H9 (cell line): ENCODE data around the gene NAE1. TPM values are rescaled to one million over a fixed set of nuclear protein-coding genes. Genes with fewer than 3 reads are reported as not detected.
A peak's percentile ranks its signal among the peaks of the same experiment; 100 is the strongest.

Experiments
- DNase-seq: peaks from one replicate; pipeline ENCODE4 v3.0.0-alpha.2; 2017
- H2AFZ ChIP-seq: one replicate; pipeline ENCODE4 v1.6.1; 2013; ENCODE audit warnings: mild to moderate bottlenecking, low read length, control low read depth, moderate library complexity
- H2AK5ac ChIP-seq: 2 replicates; pipeline ENCODE4 v1.6.1; 2013; ENCODE audit warnings: low read length, control low read depth, mixed read lengths; ENCODE audit not compliant: insufficient read length
- H2BK120ac ChIP-seq: one replicate; pipeline ENCODE4 v1.6.1; 2013; ENCODE audit warnings: low read depth, mild to moderate bottlenecking, low read length, control low read depth, inconsistent platforms; ENCODE audit not compliant: poor library complexity, severe bottlenecking
- H2BK12ac ChIP-seq: 2 replicates; pipeline ENCODE4 v1.6.1; 2013; ENCODE audit warnings: low read length, control low read depth, mixed read lengths, low read depth; ENCODE audit not compliant: insufficient read length
- H2BK15ac ChIP-seq: 2 replicates; pipeline ENCODE4 v1.6.1; 2013; ENCODE audit warnings: low read depth, low read length, control low read depth
- H2BK20ac ChIP-seq: one replicate; pipeline ENCODE4 v1.6.1; 2013; ENCODE audit warnings: low read depth, mild to moderate bottlenecking, low read length, control low read depth, inconsistent platforms; ENCODE audit not compliant: poor library complexity, severe bottlenecking
- H2BK5ac ChIP-seq: 2 replicates; pipeline ENCODE4 v1.6.1; 2013; ENCODE audit warnings: low read length, control low read depth, mixed read lengths; ENCODE audit not compliant: insufficient read length
- H3K14ac ChIP-seq: 2 replicates; pipeline ENCODE4 v1.6.1; 2013; ENCODE audit warnings: low read length, control low read depth; ENCODE audit not compliant: insufficient read depth
- H3K18ac ChIP-seq: 2 replicates; pipeline ENCODE4 v1.6.1; 2013; ENCODE audit warnings: low read depth, mild to moderate bottlenecking, mixed read lengths, low read length, control low read depth; ENCODE audit not compliant: insufficient read length
- H3K23ac ChIP-seq: 2 replicates; pipeline ENCODE4 v1.6.1; 2013; ENCODE audit warnings: low read length, control low read depth, mixed read lengths, low read depth; ENCODE audit not compliant: insufficient read length
- H3K23me2 ChIP-seq: 2 replicates; pipeline ENCODE4 v1.6.1; 2013; ENCODE audit warnings: low read depth, mild to moderate bottlenecking, mixed read lengths, low read length, control low read depth; ENCODE audit not compliant: insufficient read length, poor library complexity, severe bottlenecking
- H3K27ac ChIP-seq: 2 replicates; pipeline ENCODE4 v1.5.1; 2013; ENCODE audit warnings: low read length, control low read depth, mixed read lengths, low read depth; ENCODE audit not compliant: insufficient read length
- H3K27me3 ChIP-seq: 2 replicates; pipeline ENCODE4 v1.6.1; 2013; ENCODE audit warnings: low read length, control low read depth, inconsistent platforms; ENCODE audit not compliant: insufficient read depth
- H3K4ac ChIP-seq: 2 replicates; pipeline ENCODE4 v1.6.1; 2013; ENCODE audit warnings: low read depth, mild to moderate bottlenecking, control low read depth, inconsistent platforms, low read length, moderate library complexity
- H3K4me1 ChIP-seq: 2 replicates; pipeline ENCODE4 v1.6.1; 2013; ENCODE audit warnings: low read length, control low read depth, inconsistent platforms; ENCODE audit not compliant: insufficient read depth
- H3K4me2 ChIP-seq: 2 replicates; pipeline ENCODE4 v1.6.1; 2013; ENCODE audit warnings: low read length, control low read depth, mixed read lengths; ENCODE audit not compliant: insufficient read length, insufficient read depth
- H3K56ac ChIP-seq: 2 replicates; pipeline ENCODE4 v1.6.1; 2013; ENCODE audit warnings: low read depth, mild to moderate bottlenecking, mixed read lengths, low read length, control low read depth; ENCODE audit not compliant: insufficient read length
- H3K79me1 ChIP-seq: 2 replicates; pipeline ENCODE4 v1.6.1; 2013; ENCODE audit warnings: low read depth, mild to moderate bottlenecking, moderate library complexity, low read length, control low read depth, inconsistent platforms; ENCODE audit not compliant: insufficient read depth, poor library complexity, severe bottlenecking
- H3K79me2 ChIP-seq: 2 replicates; pipeline ENCODE4 v1.6.1; 2013; ENCODE audit warnings: low read length, control low read depth, inconsistent platforms; ENCODE audit not compliant: insufficient read depth
- H3K9ac ChIP-seq: 2 replicates; pipeline ENCODE4 v1.6.1; 2013; ENCODE audit warnings: low read length, control low read depth, mixed read lengths; ENCODE audit not compliant: insufficient read length; ENCODE audit errors: extremely low read depth
- H3K9me3 ChIP-seq: one replicate; pipeline ENCODE4 v1.6.1; 2013; ENCODE audit warnings: low read depth, low read length, inconsistent platforms; ENCODE audit not compliant: control insufficient read depth
- H3T11ph ChIP-seq: one replicate; pipeline ENCODE4 v1.6.1; 2013; ENCODE audit warnings: mild to moderate bottlenecking, low read length, control low read depth, inconsistent platforms
- H4K20me1 ChIP-seq: one replicate; pipeline ENCODE4 v1.6.1; 2013; ENCODE audit not compliant: control insufficient read depth, insufficient read length, insufficient read depth
- H4K5ac ChIP-seq: 2 replicates; pipeline ENCODE4 v1.6.1; 2013; ENCODE audit warnings: low read depth, mild to moderate bottlenecking, mixed read lengths, low read length, control low read depth; ENCODE audit not compliant: insufficient read length
- H4K8ac ChIP-seq: replicated peaks from 2 replicates; pipeline ENCODE4 v1.6.1; 2013; ENCODE audit warnings: low read length, control low read depth, mixed read lengths, low read depth; ENCODE audit not compliant: insufficient read length
- H4K91ac ChIP-seq: 2 replicates; pipeline ENCODE4 v1.6.1; 2013; ENCODE audit warnings: low read depth, mild to moderate bottlenecking, moderate library complexity, mixed read lengths, low read length, control low read depth; ENCODE audit not compliant: insufficient read length
- H3K27ac Mint-ChIP-seq, 3 experiments: 2 replicates in 2 of 3; 3 replicates in 1 of 3; pipeline ENCODE4 v1.8.0; 2020 to 2021; ENCODE audit warnings: mixed read lengths in 3 of 3, mild to moderate bottlenecking in 1 of 3, moderate library complexity in 1 of 3
- H3K27me3 Mint-ChIP-seq: 2 replicates; pipeline ENCODE4 v1.8.0; 2021; ENCODE audit warnings: low read depth, mild to moderate bottlenecking, moderate library complexity, mixed read lengths
- H3K36me3 Mint-ChIP-seq, 3 experiments: 2 replicates in 2 of 3; 3 replicates in 1 of 3; pipeline ENCODE4 v1.8.0; 2020 to 2021; ENCODE audit warnings: low read depth in 3 of 3, mixed read lengths in 3 of 3; ENCODE audit not compliant: insufficient read depth in 1 of 3
- H3K4me1 Mint-ChIP-seq, 2 experiments: 2 replicates each; pipeline ENCODE4 v1.8.0; 2020; ENCODE audit warnings: mixed read lengths in 2 of 2
- H3K4me3 Mint-ChIP-seq, 2 experiments: 2 replicates in 1 of 2; 3 replicates in 1 of 2; pipeline ENCODE4 v1.8.0; 2020 to 2021; ENCODE audit warnings: mild to moderate bottlenecking in 2 of 2, mixed read lengths in 2 of 2, moderate library complexity in 1 of 2
- H3K9me3 Mint-ChIP-seq, 2 experiments: 2 replicates in 1 of 2; 3 replicates in 1 of 2; pipeline ENCODE4 v1.8.0; 2020; ENCODE audit warnings: mild to moderate bottlenecking in 2 of 2, mixed read lengths in 2 of 2, moderate library complexity in 1 of 2
- CTCF ChIP-seq: fragments of 200-600 bp; sonication (generic); conservative IDR thresholded peaks from 3 replicates; pipeline ENCODE4 v1.8.0; 2021; ENCODE audit warnings: antibody characterized with exemption, mild to moderate bottlenecking
- WGBS: extraction: QIAGEN DNeasy Blood & Tissue Kit; methylation state at CpG from one replicate; pipeline ENCODE4 v1.1.7; 2013; ENCODE audit warnings: missing lambda C conversion rate, low lambda C conversion rate, mixed read lengths; ENCODE audit not compliant: insufficient read length; ENCODE audit errors: extremely low coverage; 5-methylcytosine and 5-hydroxymethylcytosine counted together
- total RNA-seq: library from RNA; stranded (reverse); gene quantifications from 2 replicates; pipeline ENCODE4 v1.2.1, GENCODE V29; 2021

The NAE1 gene
- total RNA-seq, 1 experiment from 2014 or later = 144 TPM

- H3K27ac ChIP-seq = no peak overlapping the region
- Mint-ChIP-seq H3K4me3 (peak overlapping the region; percentile 69 to 77), H3K9me3 (no peaks in the 10 kb centered on the region; a peak in 1 of 5 replicates), H3K27me3 (peaks cover 3% of the 10 kb centered on the region), H3K27ac (peak overlapping the region in 1 of 3 experiments; percentile 89; a peak in 2 of 7 replicates), H3K4me1 (peaks cover 12% of the 10 kb centered on the region in 2 experiments), H3K36me3 (no peaks in the 10 kb centered on the region)
- H3K23me2 ChIP-seq = no peaks in the 10 kb centered on the region
- no peak overlapping the region for H2BK120ac ChIP-seq
- H2BK15ac ChIP-seq = no peak overlapping the region
- H3K4me2 ChIP-seq = peak overlapping the region; percentile 52
- no peak overlapping the region for H3K9ac ChIP-seq
- H3K14ac ChIP-seq = no peak overlapping the region
- H2BK12ac ChIP-seq = no peak overlapping the region
- H3K27me3 ChIP-seq = no peaks in the 10 kb centered on the region
- H2AK5ac ChIP-seq = no peak overlapping the region
- H3K79me2 ChIP-seq = no peaks in the 10 kb centered on the region
- H3K4ac ChIP-seq = no peak overlapping the region
- H3K18ac ChIP-seq = peak overlapping the region; percentile 54
- H3K56ac ChIP-seq = no peak overlapping the region
- no peaks in the 10 kb centered on the region for H3K79me1 ChIP-seq
- no peak overlapping the region for H2BK20ac ChIP-seq
- H2BK5ac ChIP-seq = no peak overlapping the region
- peak; percentile 95 for DNase-seq
- H4K91ac ChIP-seq = no peak overlapping the region
- H3T11ph ChIP-seq = no peak overlapping the region
- H3K23ac ChIP-seq = no peak overlapping the region
- H4K20me1 ChIP-seq = no peaks in the 10 kb centered on the region
- no peaks in the 10 kb centered on the region for H3K9me3 ChIP-seq
- no peak overlapping the region for H4K8ac ChIP-seq
- H4K5ac ChIP-seq = no peak overlapping the region
- peak; percentile 98 for TF ChIP-seq CTCF
- no peak overlapping the region for H2AFZ ChIP-seq
- H3K4me1 ChIP-seq = no peaks in the 10 kb centered on the region; the same call in 1 of the 2 replicates
- WGBS = no CpG with 5 or more reads among the region's 39 CpGs
Measured at GRCh38 chr16:66872943-66873684, 42.3 kb upstream of the NAE1 start.
